Measurements from ENCODE around the gene CYP2R1. TPM values are rescaled to one million over a fixed set of nuclear protein-coding genes. Genes with fewer than 3 reads are reported as not detected.

The CYP2R1 gene
- total RNA-seq, 2 donors from 2014 or later, result 10.5 to 13.7 TPM

Other genes with a start within 250 kb of the CYP2R1 start
- 10 to 100 TPM; 23.0 to 25.5 TPM for gene PDE3B, start 248.4 kb downstream of the CYP2R1 start, total RNA-seq
- not detected for gene CALCA, start 80.1 kb upstream of the CYP2R1 start, total RNA-seq
- 1 to 10 TPM in 1 of 2 donors, under 1 TPM in 1; 0.56 to 1.3 TPM for gene CALCB, start 181.4 kb upstream of the CYP2R1 start, total RNA-seq
- gene INSC, start 222.7 kb upstream of the CYP2R1 start, total RNA-seq, result under 1 TPM in 1 of 2 donors, not detected in 1; 0.48 TPM

Data from activated T-helper 17 cell treated with anti-CD3 and anti-CD28 coated beads, Interleukin-2, amount 50 U/mL, for 72 hours (primary cell).